Neural progenitor cell (in vitro differentiated cells): ENCODE data around the gene ADRA2A.

Source experiments
- CTCF ChIP-seq: fragments of 200-600 bp; sonication (generic); IDR thresholded peaks from 2 replicates; pipeline ENCODE4 v1.5.1; 2017; ENCODE audit warnings: antibody characterized with exemption, mild to moderate bottlenecking
- EZH2 ChIP-seq: fragments of 200-600 bp; sonication (generic); IDR thresholded peaks from 2 replicates; pipeline ENCODE4 v1.6.1; 2017; ENCODE audit warnings: antibody characterized with exemption, mild to moderate bottlenecking, moderate library complexity
- EZH2phosphoT487 ChIP-seq: fragments of 200-600 bp; sonication (generic); IDR thresholded peaks from 2 replicates; pipeline ENCODE4 v1.6.1; 2017; ENCODE audit warnings: antibody characterized with exemption

- no peak for TF ChIP-seq CTCF
- TF ChIP-seq EZH2phosphoT487, result no peak
- TF ChIP-seq EZH2, result no peak
These were observed 25.0 kb downstream of the ADRA2A start for GRCh38 chr10:111101796-111102195.
